Ascending aorta (tissue), 2 donors: ENCODE measurements around the gene SYTL3. TPM values are rescaled to one million over a fixed set of nuclear protein-coding genes. Genes with fewer than 3 reads are reported as not detected.

Experiments used
- DNase-seq, 2 donors: peaks; one replicate each; pipeline ENCODE4 v3.0.0-alpha.2; 2019; ENCODE audit warnings: low spot score in 2 of 2
- H3K27ac ChIP-seq, 2 donors: fragments of 200-600 bp; sonication (generic); one replicate each; pipeline ENCODE4 v1.5.1; 2016 to 2017; ENCODE audit warnings: mild to moderate bottlenecking in 1 of 2
- H3K27me3 ChIP-seq: fragments of 200-600 bp; sonication (generic); one replicate; pipeline ENCODE4 v1.5.1; 2017
- H3K36me3 ChIP-seq, 2 donors: fragments of 200-600 bp; sonication (generic); one replicate each; pipeline ENCODE4 v1.5.1; 2016
- H3K4me1 ChIP-seq, 2 donors: fragments of 200-600 bp; sonication (generic); one replicate each; pipeline ENCODE4 v1.5.1; 2016 to 2017; ENCODE audit warnings: mild to moderate bottlenecking in 1 of 2
- H3K4me3 ChIP-seq, 2 donors: fragments of 200-600 bp; sonication (generic); one replicate each; pipeline ENCODE4 v1.5.1; 2016 to 2017; ENCODE audit warnings: mild to moderate bottlenecking in 1 of 2
- H3K9me3 ChIP-seq, 2 donors: fragments of 200-600 bp; sonication (generic); one replicate each; pipeline ENCODE4 v1.5.1; 2016
- intact Hi-C: fragments of 100-400 bp; cut with DNase I; formaldehyde crosslinking; loops from one replicate; pipeline ENCODE4 v1.15.1; 2023
- total RNA-seq: library from RNA; depleted of rRNA; stranded (reverse); fragments of >200 nt; gene quantifications from one replicate; pipeline ENCODE4 v1.1.0, GENCODE V29; 2016
- TF ChIP-seq, protein P1 (sequence below), 3 experiments: fragments of 200-600 bp in 2 of 3; fragments of 450-650 bp in 1 of 3; sonication (generic) in 2 of 3; IDR thresholded peaks; one replicate each; pipeline ENCODE4 v1.5.1; 2016 to 2019; ENCODE audit warnings: antibody characterized with exemption in 3 of 3, mild to moderate bottlenecking in 1 of 3, moderate library complexity in 1 of 3

Gene SYTL3
- total RNA-seq, 1 donor from 2014 or later, result 4.7 TPM

- no peaks in the 10 kb centered on the region for H3K9me3 ChIP-seq
- H3K4me3 ChIP-seq, result no peak overlapping the region
- no peaks in the 10 kb centered on the region for H3K4me1 ChIP-seq
- no peak overlapping the region for H3K27ac ChIP-seq
- no peaks in the 10 kb centered on the region for H3K27me3 ChIP-seq
- TF ChIP-seq, protein P1, sequence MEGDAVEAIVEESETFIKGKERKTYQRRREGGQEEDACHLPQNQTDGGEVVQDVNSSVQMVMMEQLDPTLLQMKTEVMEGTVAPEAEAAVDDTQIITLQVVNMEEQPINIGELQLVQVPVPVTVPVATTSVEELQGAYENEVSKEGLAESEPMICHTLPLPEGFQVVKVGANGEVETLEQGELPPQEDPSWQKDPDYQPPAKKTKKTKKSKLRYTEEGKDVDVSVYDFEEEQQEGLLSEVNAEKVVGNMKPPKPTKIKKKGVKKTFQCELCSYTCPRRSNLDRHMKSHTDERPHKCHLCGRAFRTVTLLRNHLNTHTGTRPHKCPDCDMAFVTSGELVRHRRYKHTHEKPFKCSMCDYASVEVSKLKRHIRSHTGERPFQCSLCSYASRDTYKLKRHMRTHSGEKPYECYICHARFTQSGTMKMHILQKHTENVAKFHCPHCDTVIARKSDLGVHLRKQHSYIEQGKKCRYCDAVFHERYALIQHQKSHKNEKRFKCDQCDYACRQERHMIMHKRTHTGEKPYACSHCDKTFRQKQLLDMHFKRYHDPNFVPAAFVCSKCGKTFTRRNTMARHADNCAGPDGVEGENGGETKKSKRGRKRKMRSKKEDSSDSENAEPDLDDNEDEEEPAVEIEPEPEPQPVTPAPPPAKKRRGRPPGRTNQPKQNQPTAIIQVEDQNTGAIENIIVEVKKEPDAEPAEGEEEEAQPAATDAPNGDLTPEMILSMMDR (IDR thresholded peaks at IDR 0.05), result no peak
- no peak for DNase-seq
- intact Hi-C loops, result no loop called here
- peaks cover 54 to 86% of the 10 kb centered on the region in 2 donors for H3K36me3 ChIP-seq
Measured at GRCh38 chr6:158772851-158773371, 123.1 kb downstream of the SYTL3 start.

DNA sequence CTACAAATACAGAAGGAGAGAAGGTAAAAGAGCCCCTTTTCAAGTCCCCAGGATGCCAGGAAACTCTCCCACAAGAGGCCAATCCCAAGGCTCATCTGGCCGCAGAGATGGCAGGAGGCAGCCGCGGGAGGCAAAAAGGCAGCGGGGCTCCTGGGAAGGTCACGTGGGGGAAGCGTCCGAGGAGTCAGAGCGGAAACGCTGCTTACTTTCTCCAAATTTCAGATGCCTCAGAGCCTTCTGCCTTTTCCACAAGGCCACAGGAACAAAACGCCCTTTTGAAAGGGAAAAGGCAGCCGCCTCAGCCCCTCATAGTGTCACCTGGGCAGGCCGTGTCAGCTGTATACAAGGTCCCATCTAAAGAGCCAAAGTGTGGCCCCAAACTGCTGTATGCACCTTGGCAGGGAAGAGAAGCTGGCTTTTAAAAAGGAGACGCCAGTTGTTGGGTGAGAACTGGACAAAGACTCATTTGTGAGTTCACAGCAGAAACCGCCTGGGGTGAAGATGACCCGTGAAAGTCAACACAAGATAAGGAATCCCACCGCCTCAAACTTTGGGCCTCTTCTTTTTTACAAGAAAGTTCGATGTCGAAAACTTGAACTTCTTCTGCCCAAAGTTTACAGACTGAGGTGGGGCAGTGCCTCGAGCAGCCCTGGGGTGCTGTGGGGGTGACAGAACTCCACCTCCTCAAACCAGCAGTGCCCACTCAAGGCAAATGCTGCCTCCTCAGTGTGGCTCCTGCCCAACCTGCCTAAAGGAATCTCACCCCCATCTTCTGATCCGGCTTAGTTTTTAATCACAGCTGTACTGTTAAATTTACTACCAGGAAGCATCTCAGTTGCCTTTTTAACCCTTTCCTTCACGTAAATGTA is 124.0 kb downstream of the SYTL3 start:
- intact Hi-C loops, result no loop called here
- H3K9me3 ChIP-seq, result no peaks in the 10 kb centered on the region
- H3K36me3 ChIP-seq, result peaks cover 46 to 82% of the 10 kb centered on the region in 2 donors
- H3K4me1 ChIP-seq, result no peaks in the 10 kb centered on the region
- no peak overlapping the region for H3K4me3 ChIP-seq
- TF ChIP-seq, protein P1 (IDR thresholded peaks at IDR 0.05), result no peak
- H3K27ac ChIP-seq, result no peak overlapping the region
- no peak for DNase-seq
- H3K27me3 ChIP-seq, result no peaks in the 10 kb centered on the region

GRCh38 chr6:158774717-158775449 is 125.0 kb downstream of the SYTL3 start:
- Histone ChIP-seq H3K27me3 (no peaks in the 10 kb centered on the region), H3K4me3 (no peak overlapping the region), H3K36me3 (peaks cover 37 to 71% of the 10 kb centered on the region in 2 donors), H3K4me1 (no peaks in the 10 kb centered on the region), H3K9me3 (no peaks in the 10 kb centered on the region), H3K27ac (no peak overlapping the region)
- intact Hi-C loops, result no loop called here
- TF ChIP-seq, protein P1 (IDR thresholded peaks at IDR 0.05), result no peak
- DNase-seq, result no peak

DNA sequence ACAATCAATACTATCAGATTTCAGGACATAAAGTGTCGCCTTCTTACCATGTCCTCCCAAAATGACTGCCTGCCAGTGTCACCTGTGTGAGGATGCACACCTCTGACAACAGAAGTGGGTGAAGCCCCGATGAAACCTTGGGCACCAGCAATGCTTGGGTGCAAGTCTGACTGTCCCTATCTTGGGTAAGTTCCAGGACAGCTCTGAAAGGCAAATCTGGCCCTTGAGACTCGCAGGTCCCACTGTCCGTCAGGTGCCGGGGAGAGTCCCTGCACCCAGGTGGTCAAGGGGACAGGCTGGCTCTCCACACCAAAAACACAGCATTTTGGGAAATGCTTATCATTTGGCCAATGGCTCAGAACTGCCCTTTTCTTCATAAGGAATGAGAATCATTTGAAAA is 126.0 kb downstream of the SYTL3 start:
- Histone ChIP-seq H3K36me3 (peaks cover 27 to 68% of the 10 kb centered on the region in 2 donors), H3K4me3 (no peak overlapping the region), H3K4me1 (no peaks in the 10 kb centered on the region), H3K27ac (no peak overlapping the region), H3K27me3 (no peaks in the 10 kb centered on the region), H3K9me3 (no peaks in the 10 kb centered on the region)
- DNase-seq, result no peak
- intact Hi-C loops, result no loop called here
- TF ChIP-seq, protein P1 (IDR thresholded peaks at IDR 0.05), result no peak

GRCh38 chr6:158776737-158777136 is 126.9 kb downstream of the SYTL3 start:
- no peaks in the 10 kb centered on the region for H3K9me3 ChIP-seq
- H3K36me3 ChIP-seq, result peaks cover 25 to 67% of the 10 kb centered on the region in 2 donors
- no peak overlapping the region for H3K4me3 ChIP-seq
- intact Hi-C loops, result no loop called here
- TF ChIP-seq, protein P1 (IDR thresholded peaks at IDR 0.05), result no peak
- H3K4me1 ChIP-seq, result no peaks in the 10 kb centered on the region
- no peak overlapping the region for H3K27ac ChIP-seq
- no peak for DNase-seq
- H3K27me3 ChIP-seq, result no peaks in the 10 kb centered on the region
